GM13977 (cell line): ENCODE results near the gene HEPHL1.
"Not testable (repeated sequence)": the region's sequence is repeated elsewhere in the genome, so short reads cannot be mapped to it uniquely, and the experiment has no call there.

Source experiments
- DNase-seq: peaks from one replicate; pipeline ENCODE4 v3.0.0; 2012; ENCODE audit warnings: low spot score
- CTCF ChIP-seq: IDR thresholded peaks from 2 replicates; pipeline ENCODE4 v1.5.1; 2012; ENCODE audit warnings: mild to moderate bottlenecking, control low read depth; ENCODE audit not compliant: insufficient read depth; ENCODE audit errors: extremely low read depth, missing control alignments
- in situ Hi-C: fragments of 300-500 bp; cut with MboI; formaldehyde crosslinking; loops from one replicate; pipeline ENCODE4 v1.12.0; 2022; ENCODE audit warnings: low sequenced_read_pairs, low pct_unique_long_range_greater_than_20kb, mixed read lengths, inconsistent platforms; ENCODE audit not compliant: unreplicated experiment

The HEPHL1 gene

GRCh38 chr11:94151903-94152677 lies 130.9 kb downstream of the HEPHL1 start:
- DNase-seq = no peak
- in situ Hi-C loops = no loop called here
- TF ChIP-seq CTCF = no peak

- in situ Hi-C loops = no loop called here
- no peak for TF ChIP-seq CTCF
These were observed 131.5 kb downstream of the HEPHL1 start for GRCh38 chr11:94152678-94153065.

GRCh38 chr11:94153320-94153719 lies 132.2 kb downstream of the HEPHL1 start:
- no peak for DNase-seq
- in situ Hi-C loops = no loop called here
- no peak for TF ChIP-seq CTCF

More at GRCh38 chr11:94152678-94153065, 131.5 kb downstream of the HEPHL1 start:
- no peak for DNase-seq

GRCh38 chr11:94154095-94154856 lies 133.1 kb downstream of the HEPHL1 start:
- in situ Hi-C loops = no loop called here
- no peak for DNase-seq
- no peak for TF ChIP-seq CTCF

- DNase-seq, in situ Hi-C loops: not testable (repeated sequence)
These were observed 136.2 kb downstream of the HEPHL1 start for GRCh38 chr11:94157339-94157738.
